Activated CD4-positive, alpha-beta T cell treated with anti-CD3 and anti-CD28 coated beads for 36 hours (primary cell): ENCODE measurements around the gene SOS1. TPM values are rescaled to one million over a fixed set of nuclear protein-coding genes. Genes with fewer than 3 reads are reported as not detected.
"Not testable (repeated sequence)": the region's sequence is repeated elsewhere in the genome, so short reads cannot be mapped to it uniquely, and the experiment has no call there.

Experiments
- ATAC-seq: fragments of 200-7000 bp; cut with Tn5 transposase; one replicate; pipeline ENCODE4 v1.10.0; 2021; ENCODE audit warnings: mild to moderate bottlenecking, moderate library complexity
- CTCF ChIA-PET: fragments of 350-600 bp; sonication (Branson Sonifier 250); formaldehyde crosslinking; loops from one replicate; lab custom pipeline; 2021; ENCODE audit warnings: antibody characterized with exemption; lab: Charles Lee
- POLR2A ChIA-PET: fragments of 350-600 bp; sonication (Branson Sonifier 250); formaldehyde crosslinking; loops from one replicate; lab custom pipeline; 2021; ENCODE audit warnings: antibody characterized with exemption, inconsistent platforms; lab: Charles Lee
- DNase-seq: peaks from one replicate; pipeline ENCODE4 v3.0.0-alpha.2; 2020
- H3K27ac Mint-ChIP-seq: one replicate; pipeline ENCODE4 v1.8.0; 2021; ENCODE audit warnings: mixed read lengths
- H3K27me3 Mint-ChIP-seq: one replicate; pipeline ENCODE4 v1.8.0; 2021; ENCODE audit warnings: mixed read lengths
- H3K36me3 Mint-ChIP-seq: one replicate; pipeline ENCODE4 v1.8.0; 2021; ENCODE audit warnings: low read depth, mixed read lengths
- H3K4me1 Mint-ChIP-seq: one replicate; pipeline ENCODE4 v1.8.0; 2021; ENCODE audit warnings: mixed read lengths
- H3K4me3 Mint-ChIP-seq: one replicate; pipeline ENCODE4 v1.8.0; 2021; ENCODE audit warnings: mild to moderate bottlenecking, moderate library complexity, mixed read lengths
- H3K9me3 Mint-ChIP-seq: one replicate; pipeline ENCODE4 v1.8.0; 2021; ENCODE audit warnings: low read depth, mixed read lengths
- intact Hi-C, 2 experiments: fragments of 100-400 bp; cut with DNase I in 1 of 2; cut with micrococcal nuclease in 1 of 2; formaldehyde crosslinking; loops; one replicate each; pipeline versions ENCODE4 v1.14.2 to v1.15.1; 2022 to 2024; cut with DNase I, micrococcal nuclease
- total RNA-seq, 2 experiments: library from RNA; stranded (reverse); gene quantifications; one replicate each; pipeline ENCODE4 v1.2.3, GENCODE V29; 2021

SOS1 gene
- total RNA-seq, 2 experiments from 2014 or later = 30.1 to 32.0 TPM

DNA sequence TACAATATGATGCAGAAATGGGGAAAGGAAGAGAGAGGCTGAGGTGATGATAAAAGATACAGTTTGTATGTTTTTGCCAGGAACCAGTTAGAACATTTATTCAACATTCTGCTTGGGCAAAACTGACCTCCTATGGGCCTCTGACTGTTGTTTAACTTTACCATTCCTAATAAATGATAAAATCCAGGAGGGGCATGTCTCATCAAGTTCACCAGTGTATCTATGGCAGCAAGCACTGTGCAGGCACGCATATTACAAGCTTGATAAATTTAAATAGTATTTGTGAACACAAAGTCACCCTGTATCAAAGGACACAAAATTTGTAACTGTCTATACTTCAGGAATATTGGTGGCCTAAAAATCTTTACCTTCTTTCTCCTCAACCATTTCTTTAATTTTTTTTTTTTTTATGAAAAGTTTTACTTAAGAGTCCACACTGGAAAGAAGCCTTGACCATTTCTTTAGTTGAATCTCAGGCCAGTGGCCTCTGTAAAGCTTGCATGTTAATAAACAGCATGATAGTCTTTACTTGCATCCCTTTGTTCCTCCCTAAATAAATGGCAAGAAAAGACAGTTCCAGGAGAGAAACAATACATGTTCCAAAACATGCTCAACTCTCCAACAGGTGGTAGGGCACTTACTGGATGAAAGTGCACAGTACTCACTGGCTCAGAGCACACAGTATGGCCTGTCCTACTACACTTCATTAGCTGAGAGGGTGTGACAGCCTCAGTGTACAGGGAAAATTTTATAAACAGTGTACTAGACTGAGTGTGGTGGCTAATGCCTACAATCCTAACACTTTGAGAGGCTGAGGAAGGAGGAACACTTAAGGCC is 52.3 kb downstream of the SOS1 start:
- Mint-ChIP-seq H3K36me3 (peaks cover 8% of the 10 kb centered on the region), H3K4me1 (peaks cover 21% of the 10 kb centered on the region), H3K27me3 (no peaks in the 10 kb centered on the region), H3K4me3 (no peak overlapping the region), H3K27ac (no peak overlapping the region), H3K9me3 (no peaks in the 10 kb centered on the region)
- peak; percentile 14 for ATAC-seq
- intact Hi-C loops = no loop called here
- DNase-seq = no peak
- ChIA-PET POLR2A (no interaction called here), CTCF (interaction anchor here (1.0 to 3.2 kb wide), 5 partner anchors 9 to 177 kb away, joined by 3 to 31 read pairs (median 4); no protein-coding TSS in a partner anchor)

DNA sequence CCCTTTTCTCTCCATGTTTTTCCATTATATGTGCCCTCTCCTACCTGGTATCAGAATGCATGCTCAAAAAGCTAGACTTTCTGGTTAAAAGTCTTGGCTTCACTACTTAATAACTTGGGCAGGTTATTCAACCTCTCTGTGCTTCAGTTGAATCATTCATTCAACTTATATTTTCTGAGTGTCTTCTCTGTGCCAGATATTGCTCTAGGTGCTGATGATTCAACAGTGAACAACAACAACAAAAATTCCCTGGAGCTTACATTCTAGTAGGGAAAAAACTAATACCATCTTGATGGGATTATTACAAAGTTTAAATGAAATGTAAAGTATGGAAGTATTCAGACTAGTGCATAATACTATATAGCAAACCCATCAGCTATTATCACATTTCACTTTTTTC is 55.2 kb downstream of the SOS1 start:
- Mint-ChIP-seq H3K9me3 (no peaks in the 10 kb centered on the region), H3K36me3 (peaks cover 8% of the 10 kb centered on the region), H3K4me1 (peaks cover 10% of the 10 kb centered on the region), H3K4me3 (no peak overlapping the region), H3K27me3 (no peaks in the 10 kb centered on the region), H3K27ac (no peak overlapping the region)
- intact Hi-C loops = no loop called here
- ATAC-seq (no peak), DNase-seq (no peak)
- ChIA-PET POLR2A (no interaction called here), CTCF (interaction anchor here (0.6 to 3.2 kb wide), 4 partner anchors 9 to 163 kb away, joined by 3 to 31 read pairs (median 5); no protein-coding TSS in a partner anchor)

GRCh38 chr2:39062320-39062719 is 58.5 kb downstream of the SOS1 start:
- Mint-ChIP-seq H3K36me3 (peaks cover 9% of the 10 kb centered on the region), H3K27ac (no peak overlapping the region), H3K9me3 (no peaks in the 10 kb centered on the region), H3K27me3 (no peaks in the 10 kb centered on the region), H3K4me3 (no peak overlapping the region), H3K4me1 (no peaks in the 10 kb centered on the region)
- ChIA-PET CTCF (interaction anchor here (0.6 to 11.2 kb wide), 11 partner anchors 14 to 667 kb away, joined by 3 to 322 read pairs (median 3); no protein-coding TSS in a partner anchor), POLR2A (no interaction called here)
- DNase-seq (no peak), ATAC-seq (no peak)
- intact Hi-C loops = no loop called here

DNA sequence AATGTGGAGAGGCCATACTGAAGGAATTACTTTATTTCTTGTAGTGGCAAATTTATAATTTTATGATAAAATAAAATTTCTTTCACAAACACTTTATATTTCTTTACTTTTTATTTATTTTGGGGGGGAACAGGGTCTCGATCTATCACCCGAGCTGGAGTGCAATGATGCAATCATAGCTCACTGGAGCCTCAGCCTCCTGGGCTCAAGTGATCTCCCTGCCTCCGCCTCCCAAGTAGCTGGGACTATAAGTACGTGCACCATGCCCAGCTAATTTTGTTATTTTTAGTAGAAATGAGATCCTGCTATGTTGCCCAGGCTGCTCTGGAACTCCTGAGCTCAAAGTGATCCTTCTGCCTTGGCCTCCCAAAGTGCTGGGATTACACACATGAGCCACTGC is 59.6 kb downstream of the SOS1 start:
- Mint-ChIP-seq H3K27me3 (no peaks in the 10 kb centered on the region), H3K27ac (no peak overlapping the region), H3K9me3 (no peaks in the 10 kb centered on the region), H3K4me1 (no peaks in the 10 kb centered on the region), H3K36me3 (peaks cover 8% of the 10 kb centered on the region), H3K4me3 (no peak overlapping the region)
- POLR2A ChIA-PET = no interaction called here
- no peak for ATAC-seq
- intact Hi-C loops = loop anchor here in 1 of 2 experiments (2.0 kb wide), 1 partner anchor 64 kb away; no protein-coding TSS in a partner anchor
- DNase-seq = no peak
- CTCF ChIA-PET = interaction anchor here (0.6 to 11.2 kb wide), 8 partner anchors 13 to 260 kb away, joined by 3 to 322 read pairs (median 3); no protein-coding TSS in a partner anchor

DNA sequence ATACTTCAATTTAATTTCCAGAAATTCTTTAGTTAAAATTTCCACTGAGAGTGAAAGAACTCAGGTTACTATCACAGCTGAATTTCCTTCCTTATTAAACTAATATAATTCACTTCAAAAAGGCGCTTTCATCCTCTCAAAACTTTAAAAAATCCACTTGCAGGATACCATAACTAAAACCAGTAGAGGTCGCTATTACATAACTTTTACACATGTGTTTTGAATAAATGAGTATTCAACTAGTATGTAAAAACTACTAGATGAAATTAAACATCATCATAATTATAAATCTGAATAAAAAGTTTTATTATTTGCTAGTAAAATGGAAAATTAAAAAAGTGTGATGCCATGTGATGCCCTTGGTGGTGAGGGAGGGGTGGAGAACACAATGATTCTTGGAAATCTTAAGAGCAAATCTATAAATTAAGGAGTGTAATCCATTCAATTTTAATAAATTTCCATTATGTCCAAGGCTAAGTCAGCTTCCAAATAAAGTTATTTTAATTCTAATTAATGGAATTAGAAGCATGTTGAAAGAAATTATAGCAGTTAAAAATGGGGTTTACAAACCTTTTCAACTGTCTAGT is 61.4 kb downstream of the SOS1 start:
- DNase-seq (no peak), ATAC-seq (peak; percentile 36)
- no peaks in the 10 kb centered on the region for H3K4me1 Mint-ChIP-seq
- H3K36me3 Mint-ChIP-seq = peaks cover 10% of the 10 kb centered on the region
- CTCF ChIA-PET = interaction anchor here (0.6 to 11.2 kb wide), 35 partner anchors 9 to 730 kb away, joined by 3 to 322 read pairs (median 4); partner anchors contain the start of gene SOS1
- H3K9me3 Mint-ChIP-seq = no peaks in the 10 kb centered on the region
- H3K27ac Mint-ChIP-seq = no peak overlapping the region
- H3K4me3 Mint-ChIP-seq = no peak overlapping the region
- POLR2A ChIA-PET = interaction anchor here (0.5 kb wide), 1 partner anchor 172 kb away, joined by 3 read pairs; no protein-coding TSS in a partner anchor
- H3K27me3 Mint-ChIP-seq = no peaks in the 10 kb centered on the region
- intact Hi-C loops = loop anchor here (1.0 to 10.0 kb wide), 6 partner anchors 59 to 675 kb away; partner anchors contain the start of gene SOS1 (in 1 of the 2)

DNA sequence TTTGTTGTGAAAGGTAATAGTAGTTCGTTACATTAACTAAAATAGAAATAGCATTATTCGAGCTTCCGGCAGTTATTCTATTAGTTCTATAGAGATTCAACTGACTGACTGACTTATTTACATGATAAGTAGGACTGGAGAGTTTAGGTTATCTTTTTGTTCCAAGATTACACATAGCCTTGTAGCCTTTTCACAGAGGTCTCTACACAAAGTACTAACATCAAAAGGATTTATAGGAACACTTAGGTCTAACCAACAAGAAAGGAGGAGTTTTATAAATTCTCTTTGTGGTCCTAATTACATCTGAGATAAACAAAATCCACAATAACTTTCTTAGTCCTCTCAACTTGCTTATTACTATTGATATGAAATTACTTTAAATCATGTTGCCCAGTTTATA is 62.8 kb downstream of the SOS1 start:
- no peaks in the 10 kb centered on the region for H3K9me3 Mint-ChIP-seq
- H3K4me3 Mint-ChIP-seq = no peak overlapping the region
- peaks cover 20% of the 10 kb centered on the region for H3K36me3 Mint-ChIP-seq
- no peaks in the 10 kb centered on the region for H3K4me1 Mint-ChIP-seq
- intact Hi-C loops = loop anchor here (2.0 to 10.0 kb wide), 5 partner anchors 61 to 677 kb away; partner anchors contain the start of gene SOS1 (in 1 of the 2)
- H3K27me3 Mint-ChIP-seq = no peaks in the 10 kb centered on the region
- ChIA-PET POLR2A (no interaction called here), CTCF (interaction anchor here (0.8 to 11.2 kb wide), 18 partner anchors 9 to 190 kb away, joined by 3 to 322 read pairs (median 4); partner anchors contain the start of gene SOS1)
- DNase-seq (no peak), ATAC-seq (no peak)
- H3K27ac Mint-ChIP-seq = no peak overlapping the region

DNA sequence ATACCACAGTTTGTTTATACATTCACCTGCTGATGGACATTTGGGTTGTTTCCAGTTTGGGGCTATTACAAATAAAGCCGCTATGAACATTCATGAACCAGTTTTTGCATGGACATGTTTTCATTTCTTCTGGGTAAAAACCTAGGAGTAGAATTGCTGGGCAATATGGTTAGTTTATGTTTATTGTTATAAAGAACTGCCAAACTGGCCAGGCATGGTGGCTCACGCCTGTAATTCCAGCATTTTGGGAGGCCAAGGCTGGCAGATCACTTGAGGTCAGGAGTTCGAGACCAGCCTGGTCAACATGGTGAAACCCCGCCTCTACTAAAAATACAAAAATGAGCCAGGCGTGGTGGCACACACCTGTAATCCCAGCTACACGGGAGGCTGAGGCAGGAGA is 68.2 kb downstream of the SOS1 start:
- peaks cover 26% of the 10 kb centered on the region for H3K36me3 Mint-ChIP-seq
- H3K4me1 Mint-ChIP-seq, ATAC-seq, H3K27ac Mint-ChIP-seq, H3K4me3 Mint-ChIP-seq, H3K27me3 Mint-ChIP-seq, POLR2A ChIA-PET, CTCF ChIA-PET, DNase-seq, H3K9me3 Mint-ChIP-seq: not testable (repeated sequence)
- intact Hi-C loops = loop anchor here in 1 of 2 experiments (10.0 kb wide), 1 partner anchor 682 kb away; no protein-coding TSS in a partner anchor

GRCh38 chr2:39050109-39050508 is 70.7 kb downstream of the SOS1 start:
- ChIA-PET CTCF (interaction anchor here (0.6 to 2.3 kb wide), 5 partner anchors 9 to 618 kb away, joined by 3 to 7 read pairs (median 5); no protein-coding TSS in a partner anchor), POLR2A (no interaction called here)
- intact Hi-C loops = loop anchor here in 1 of 2 experiments (10.0 kb wide), 1 partner anchor 685 kb away; no protein-coding TSS in a partner anchor
- Mint-ChIP-seq H3K36me3 (peaks cover 27% of the 10 kb centered on the region), H3K9me3 (no peaks in the 10 kb centered on the region), H3K4me3 (no peak overlapping the region), H3K4me1 (no peaks in the 10 kb centered on the region), H3K27me3 (no peaks in the 10 kb centered on the region), H3K27ac (no peak overlapping the region)
- no peak for ATAC-seq
- DNase-seq = no peak

DNA sequence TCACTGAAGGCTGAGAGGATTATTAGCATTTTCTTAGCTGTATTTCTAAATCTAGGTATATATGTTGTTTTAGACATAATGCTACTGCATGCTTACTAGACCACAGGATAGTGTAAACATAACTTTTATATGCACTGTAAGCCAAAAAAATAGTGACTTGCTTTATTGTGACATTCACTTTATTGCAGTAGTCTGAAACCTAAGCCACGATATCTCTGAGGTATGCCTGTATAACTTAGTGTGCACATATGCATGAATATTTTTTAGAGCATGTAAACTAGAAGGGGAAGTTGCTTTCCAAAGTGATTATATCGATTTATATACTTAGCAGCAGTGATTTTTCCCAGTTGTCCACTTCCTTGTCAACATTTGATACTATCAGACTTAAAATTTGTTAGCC is 81.8 kb downstream of the SOS1 start:
- no peaks in the 10 kb centered on the region for H3K27me3 Mint-ChIP-seq
- ChIA-PET POLR2A (no interaction called here), CTCF (interaction anchor here (0.7 to 1.3 kb wide), 2 partner anchors 15 to 681 kb away, joined by 3 to 4 read pairs; no protein-coding TSS in a partner anchor)
- no peak overlapping the region for H3K27ac Mint-ChIP-seq
- H3K4me3 Mint-ChIP-seq = no peak overlapping the region
- no peaks in the 10 kb centered on the region for H3K9me3 Mint-ChIP-seq
- ATAC-seq = no peak
- DNase-seq = no peak
- H3K36me3 Mint-ChIP-seq = peaks cover 8% of the 10 kb centered on the region
- no peaks in the 10 kb centered on the region for H3K4me1 Mint-ChIP-seq
- intact Hi-C loops = loop anchor here in 1 of 2 experiments (5.0 kb wide), 1 partner anchor 92 kb away; no protein-coding TSS in a partner anchor

DNA sequence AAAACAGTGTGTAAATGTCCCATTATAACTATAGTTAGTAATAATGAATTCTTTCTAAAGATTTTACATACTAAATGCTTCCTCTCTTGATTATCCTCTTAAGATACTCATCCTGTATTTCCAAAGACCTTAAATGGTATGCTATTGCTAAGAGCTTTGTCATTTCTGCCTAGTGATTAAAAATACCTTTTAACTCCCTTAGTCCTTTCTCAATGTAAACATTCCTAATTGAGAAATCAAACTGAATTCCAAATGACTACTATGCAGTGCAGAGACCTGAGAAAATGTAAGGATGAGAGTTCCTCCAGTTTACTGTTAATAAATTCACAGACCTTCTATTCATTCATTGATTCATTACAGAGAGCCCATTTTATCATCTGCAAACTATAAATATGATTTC is 86.9 kb downstream of the SOS1 start:
- Mint-ChIP-seq H3K9me3 (no peaks in the 10 kb centered on the region), H3K27me3 (no peaks in the 10 kb centered on the region), H3K4me1 (peaks cover 4% of the 10 kb centered on the region), H3K4me3 (no peak overlapping the region), H3K27ac (peak overlapping the region; percentile 12), H3K36me3 (peaks cover 11% of the 10 kb centered on the region)
- intact Hi-C loops = no loop called here
- ChIA-PET CTCF (interaction anchor here (0.6 to 1.6 kb wide), 3 partner anchors 16 to 194 kb away, joined by 3 to 4 read pairs (median 4); no protein-coding TSS in a partner anchor), POLR2A (no interaction called here)
- ATAC-seq (no peak), DNase-seq (no peak)

DNA sequence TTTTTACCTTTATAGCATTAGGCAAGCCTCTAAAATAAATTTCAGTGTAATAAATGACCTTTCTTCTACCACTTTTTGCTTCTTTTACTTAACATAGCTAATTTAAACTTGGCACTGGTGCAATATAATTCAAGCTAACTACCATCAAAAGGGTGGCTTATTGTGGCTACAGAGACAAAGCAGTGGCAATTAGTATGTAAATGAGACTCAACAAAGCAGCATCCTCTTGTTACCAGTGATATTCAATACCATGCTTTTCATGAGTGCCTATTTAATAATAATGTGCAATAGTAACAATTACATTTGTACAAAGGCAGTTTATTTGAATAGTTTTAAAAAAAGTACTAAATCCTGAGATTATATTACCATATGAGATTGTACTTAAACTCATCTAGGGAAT is 93.4 kb downstream of the SOS1 start:
- no peak overlapping the region for H3K4me3 Mint-ChIP-seq
- no peak for DNase-seq
- ChIA-PET CTCF (interaction anchor here (1.2 kb wide), 1 partner anchor 31 kb away, joined by 4 read pairs; no protein-coding TSS in a partner anchor), POLR2A (interaction anchor here (0.6 kb wide), 1 partner anchor 480 kb away, joined by 8 read pairs; no protein-coding TSS in a partner anchor)
- ATAC-seq = no peak
- intact Hi-C loops = no loop called here
- H3K9me3 Mint-ChIP-seq = no peaks in the 10 kb centered on the region
- peaks cover 2% of the 10 kb centered on the region for H3K4me1 Mint-ChIP-seq
- H3K27me3 Mint-ChIP-seq = no peaks in the 10 kb centered on the region
- peaks cover 5% of the 10 kb centered on the region for H3K36me3 Mint-ChIP-seq
- H3K27ac Mint-ChIP-seq = no peak overlapping the region
